Measurements from ENCODE around the gene TMEM38A.
"Not testable (repeated sequence)": the region's sequence is repeated elsewhere in the genome, so short reads cannot be mapped to it uniquely, and the experiment has no call there.

The TMEM38A gene

DNA sequence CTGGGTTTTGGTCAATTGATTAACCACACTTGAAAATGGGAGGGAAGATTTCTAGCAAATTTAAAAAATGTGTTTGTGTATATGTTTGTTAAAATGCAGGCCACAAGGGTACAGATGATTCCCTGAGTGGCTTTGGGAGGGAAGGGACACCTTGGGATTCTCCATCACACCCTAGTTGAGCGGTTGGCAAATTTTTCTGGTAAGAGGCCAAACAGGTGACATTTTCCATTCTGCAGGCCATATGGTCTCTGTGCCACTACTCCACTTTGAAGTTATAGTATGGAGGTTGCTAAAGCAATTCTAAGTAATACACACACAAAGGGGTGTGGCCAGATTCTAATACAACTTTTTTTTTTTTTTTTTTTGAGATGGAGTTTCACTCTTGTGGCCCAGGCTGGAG is 20.0 kb upstream of the TMEM38A start:
- DNase-seq, result no peak

GRCh38 chr19:16641695-16642094 is 19.2 kb upstream of the TMEM38A start:
- DNase-seq, result no peak

- no peak for DNase-seq
Measured at GRCh38 chr19:16645140-16645539, 15.8 kb upstream of the TMEM38A start.

- no peak for DNase-seq
Measured at GRCh38 chr19:16649734-16650133, 11.2 kb upstream of the TMEM38A start.

- DNase-seq, result no peak
Measured at GRCh38 chr19:16650821-16651220, 10.1 kb upstream of the TMEM38A start.

- DNase-seq, result not testable (repeated sequence)
Measured at GRCh38 chr19:16651421-16652188, 9.3 kb upstream of the TMEM38A start.

DNA sequence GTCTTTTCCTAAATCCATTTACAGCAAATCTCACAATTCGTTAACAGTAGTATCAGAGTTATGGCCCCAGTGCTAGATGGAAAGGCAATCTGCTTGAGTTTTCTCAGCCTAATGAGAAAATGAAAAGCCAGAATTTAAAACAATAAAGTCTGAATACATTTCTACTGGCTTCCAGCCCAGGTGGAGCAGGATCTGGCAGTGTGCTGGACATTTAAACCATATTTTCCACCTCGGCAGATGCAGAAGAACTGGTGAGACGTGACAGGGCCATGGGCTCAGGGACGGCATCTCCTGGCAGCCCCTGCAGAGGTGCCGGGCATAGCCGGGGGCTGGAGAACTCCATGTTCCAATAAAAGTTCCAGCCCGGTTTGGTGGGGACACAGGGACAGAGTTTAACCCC is 8.1 kb upstream of the TMEM38A start:
- DNase-seq, result no peak

- no peak for DNase-seq
Measured at GRCh38 chr19:16654140-16654539, 6.8 kb upstream of the TMEM38A start.

DNA sequence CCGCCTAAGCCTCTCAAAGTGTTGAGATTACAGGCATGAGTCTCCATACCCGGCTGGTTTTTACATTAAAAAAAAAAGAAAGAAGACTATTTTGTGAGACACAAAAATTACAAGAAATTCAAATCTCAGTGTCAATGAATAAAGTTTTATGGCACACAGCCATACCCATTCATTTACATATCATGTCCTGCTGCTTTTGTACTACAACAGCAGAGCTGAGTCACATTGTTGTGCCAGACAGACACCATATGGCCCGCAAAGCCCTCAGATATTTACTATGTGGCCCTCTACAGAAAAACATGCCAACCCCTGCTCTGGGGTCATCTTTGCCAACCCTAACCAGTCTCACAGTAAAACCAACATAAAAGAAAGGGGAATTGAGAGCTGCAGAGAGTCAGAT is 6.3 kb upstream of the TMEM38A start:
- DNase-seq, result no peak

GRCh38 chr19:16655727-16656126 is 5.2 kb upstream of the TMEM38A start:
- no peak for DNase-seq

DNA sequence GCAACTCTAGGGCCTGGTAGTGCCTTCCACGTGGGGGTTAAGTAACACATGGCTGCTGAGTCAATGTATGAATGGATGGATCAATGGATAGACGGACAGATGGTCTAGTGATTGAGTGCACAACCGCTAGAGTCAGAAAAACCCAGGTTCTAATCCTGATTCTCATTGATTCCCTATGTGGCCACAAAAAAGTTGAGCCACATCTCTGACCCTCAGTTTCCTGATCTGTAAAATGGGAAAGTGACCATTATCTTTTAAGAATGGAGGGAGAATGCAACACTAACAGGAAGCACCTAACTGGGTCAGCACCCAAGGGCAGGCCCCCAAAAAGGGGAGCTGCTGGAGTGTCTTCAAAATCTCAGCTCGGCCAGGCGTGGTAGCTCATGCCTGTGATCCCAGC is 3.6 kb upstream of the TMEM38A start:
- no peak for DNase-seq

DNA sequence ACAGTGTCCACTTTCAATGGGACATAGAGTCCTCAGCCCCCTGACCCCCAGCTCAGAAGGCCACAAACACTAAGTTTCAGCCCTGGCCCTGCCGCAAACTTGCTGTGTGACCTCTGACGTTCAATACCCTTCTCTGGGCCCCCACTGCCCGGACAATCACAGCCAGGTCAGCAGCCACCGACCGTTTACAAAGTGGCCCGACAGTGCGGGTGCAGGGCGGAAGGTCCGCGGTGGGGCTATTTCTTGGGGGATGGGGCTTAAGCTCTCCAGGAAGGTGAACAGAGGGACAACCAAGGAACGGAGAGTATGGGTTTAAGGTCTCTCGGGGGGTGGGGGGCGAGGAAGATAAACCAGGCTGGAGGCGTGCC is 1.5 kb upstream of the TMEM38A start:
- no peak for DNase-seq

- peak; percentile 95 for DNase-seq
Measured at GRCh38 chr19:16659832-16660708, 869 bp upstream of the TMEM38A start, which contains the start of gene SMIM7. TSS of gene SMIM7 (minus strand) at chr19:16660144. CDS start at chr19:16660110, 34 bp downstream.

GRCh38 chr19:16661480-16662034 is 618 bp downstream of the TMEM38A start:
- DNase-seq, result no peak

DNA sequence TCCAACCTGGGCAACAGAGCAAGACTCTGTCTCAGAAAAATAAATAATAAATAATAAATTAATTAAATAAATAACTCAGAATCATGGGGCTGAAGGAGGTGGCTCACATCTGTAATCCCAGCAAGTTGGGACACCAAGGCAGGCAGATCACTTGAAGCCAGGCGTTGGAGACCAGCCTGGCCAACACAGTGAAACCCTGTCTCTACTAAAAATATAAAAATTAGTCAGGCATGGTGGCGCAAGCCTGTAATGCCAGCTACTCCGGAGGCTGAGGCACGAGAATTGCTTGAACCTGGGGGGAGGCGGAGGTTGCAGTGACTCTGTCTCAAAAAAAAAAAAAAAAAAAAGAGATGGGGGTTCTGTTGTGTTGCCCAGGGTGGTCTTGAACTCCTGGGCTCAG is 7.2 kb downstream of the TMEM38A start:
- DNase-seq, result no peak

GRCh38 chr19:16668702-16669101 is 7.8 kb downstream of the TMEM38A start:
- not testable (repeated sequence) for DNase-seq

GRCh38 chr19:16670291-16670690 is 9.4 kb downstream of the TMEM38A start:
- no peak for DNase-seq

GRCh38 chr19:16671652-16672274 is 10.8 kb downstream of the TMEM38A start:
- DNase-seq, result no peak

DNA sequence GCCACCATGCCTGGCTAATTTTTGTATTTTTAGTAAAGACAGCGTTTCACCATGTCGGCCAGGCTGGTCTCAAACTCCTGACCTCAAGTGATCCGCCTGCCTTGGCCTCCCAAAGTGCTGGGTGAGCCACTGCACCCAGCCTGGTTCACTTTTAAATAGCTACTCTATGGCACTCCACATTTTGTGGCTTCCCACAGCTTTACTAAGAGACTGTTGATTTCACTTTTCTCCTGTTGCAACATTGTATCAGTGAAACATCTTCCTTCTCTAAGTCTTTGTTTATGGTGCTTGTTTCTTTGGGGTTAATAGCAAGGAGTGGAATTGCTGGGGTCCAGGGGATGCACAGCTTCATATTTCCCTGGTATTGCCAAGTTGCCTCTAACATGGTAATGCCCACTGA is 12.3 kb downstream of the TMEM38A start:
- DNase-seq, result no peak

DNA sequence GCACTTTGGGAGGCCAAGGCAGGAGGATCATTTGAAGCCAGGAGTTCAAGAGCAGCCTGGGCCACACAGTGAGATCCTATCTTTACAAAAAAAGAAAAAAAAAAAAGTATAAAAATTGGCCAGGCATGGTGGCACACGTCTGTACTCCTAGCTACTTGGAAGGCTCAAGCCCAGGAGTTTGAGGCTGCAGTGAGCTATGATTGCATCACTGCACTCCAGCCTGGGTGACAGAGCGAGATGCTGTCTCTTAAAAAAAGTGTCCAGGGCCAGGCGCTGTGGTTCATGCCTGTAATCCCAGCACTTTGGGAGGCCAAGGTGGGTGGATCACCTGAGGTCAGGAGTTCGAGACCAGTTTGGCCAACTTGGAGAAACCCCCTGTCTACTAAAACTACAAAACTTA is 12.9 kb downstream of the TMEM38A start:
- DNase-seq, result not testable (repeated sequence)

GRCh38 chr19:16676101-16676798 is 15.3 kb downstream of the TMEM38A start:
- DNase-seq, result no peak

GRCh38 chr19:16677055-16677454 is 16.1 kb downstream of the TMEM38A start:
- no peak for DNase-seq

DNA sequence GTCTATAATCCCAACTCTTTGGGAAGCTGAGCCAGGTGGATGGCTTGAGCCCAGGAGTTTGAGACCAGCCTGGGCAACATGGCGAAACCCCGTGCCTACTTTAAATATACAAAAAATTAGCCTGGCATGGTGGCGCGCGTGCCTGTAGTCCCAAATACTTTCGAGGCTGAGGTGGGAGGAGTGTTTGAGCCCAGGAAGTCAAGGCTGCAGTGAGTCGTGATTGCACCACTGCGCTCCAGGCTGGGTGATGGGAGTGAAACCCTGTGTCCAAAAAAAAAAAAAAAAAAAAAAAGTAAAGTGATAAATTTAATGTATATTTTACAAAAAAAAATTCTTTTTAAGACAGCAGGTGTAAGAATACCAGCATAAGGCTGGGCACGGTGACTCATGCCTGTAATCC is 17.6 kb downstream of the TMEM38A start:
- DNase-seq, result no peak

Measured in activated gamma-delta T cell (primary cell).